ENCODE measurements around the gene CCL22.

The CCL22 gene

DNA sequence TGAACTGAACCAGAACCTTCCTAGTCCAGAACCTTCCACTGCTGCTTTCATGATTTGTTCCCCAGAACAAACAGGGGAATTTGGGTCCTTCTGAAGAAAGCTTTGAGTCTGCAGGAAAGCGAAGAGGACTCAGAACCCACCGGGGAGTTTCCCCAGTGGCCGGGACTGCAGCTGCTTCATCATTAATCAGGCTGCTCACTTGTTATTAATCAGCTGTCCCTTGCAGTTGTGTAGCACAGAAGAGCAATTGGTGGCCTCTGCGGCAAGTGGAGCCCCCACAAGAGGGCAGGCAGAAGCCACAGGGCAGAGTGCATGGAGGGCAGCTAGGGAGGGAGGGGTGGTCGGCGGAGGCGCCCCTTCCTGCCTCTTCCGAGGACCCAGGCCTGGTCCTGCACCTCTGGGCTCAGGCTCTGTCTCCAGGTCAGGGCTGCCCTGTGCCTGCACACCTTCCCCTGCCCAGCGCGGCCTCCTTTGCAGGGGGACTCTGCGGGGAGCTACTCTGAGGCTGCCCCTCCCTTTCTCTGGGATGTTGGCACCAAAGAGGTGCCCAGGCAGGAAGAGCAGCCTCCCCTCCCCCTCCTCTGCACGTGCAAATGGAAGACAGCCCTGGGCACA is 52.9 kb downstream of the CCL22 start:
- H2AFZ ChIP-seq (ENCODE audit: low read length), result no peak overlapping the region
- TF ChIP-seq EZH2phosphoT487 (IDR thresholded peaks at IDR 0.05; ENCODE audit: borderline replicate concordance), result no peak
- TF ChIP-seq, protein P1, sequence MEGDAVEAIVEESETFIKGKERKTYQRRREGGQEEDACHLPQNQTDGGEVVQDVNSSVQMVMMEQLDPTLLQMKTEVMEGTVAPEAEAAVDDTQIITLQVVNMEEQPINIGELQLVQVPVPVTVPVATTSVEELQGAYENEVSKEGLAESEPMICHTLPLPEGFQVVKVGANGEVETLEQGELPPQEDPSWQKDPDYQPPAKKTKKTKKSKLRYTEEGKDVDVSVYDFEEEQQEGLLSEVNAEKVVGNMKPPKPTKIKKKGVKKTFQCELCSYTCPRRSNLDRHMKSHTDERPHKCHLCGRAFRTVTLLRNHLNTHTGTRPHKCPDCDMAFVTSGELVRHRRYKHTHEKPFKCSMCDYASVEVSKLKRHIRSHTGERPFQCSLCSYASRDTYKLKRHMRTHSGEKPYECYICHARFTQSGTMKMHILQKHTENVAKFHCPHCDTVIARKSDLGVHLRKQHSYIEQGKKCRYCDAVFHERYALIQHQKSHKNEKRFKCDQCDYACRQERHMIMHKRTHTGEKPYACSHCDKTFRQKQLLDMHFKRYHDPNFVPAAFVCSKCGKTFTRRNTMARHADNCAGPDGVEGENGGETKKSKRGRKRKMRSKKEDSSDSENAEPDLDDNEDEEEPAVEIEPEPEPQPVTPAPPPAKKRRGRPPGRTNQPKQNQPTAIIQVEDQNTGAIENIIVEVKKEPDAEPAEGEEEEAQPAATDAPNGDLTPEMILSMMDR (conservative IDR thresholded peaks at IDR 0.05; ENCODE audit: low read length), result no peak
- H3K4me1 ChIP-seq (ENCODE audit: insufficient read depth, low read length, poor library complexity, severe bottlenecking), result peaks cover 6% of the 10 kb centered on the region
- no peaks in the 10 kb centered on the region for H3F3A ChIP-seq (ENCODE audit: low read depth)
- H3K9me3 ChIP-seq (ENCODE audit: insufficient read depth, low read depth, low read length), result no peaks in the 10 kb centered on the region
- H3K4me3 ChIP-seq (ENCODE audit: low read length, poor library complexity, severe bottlenecking), result no peak overlapping the region
- H3K4me2 ChIP-seq (ENCODE audit: low read depth, low read length, poor library complexity, severe bottlenecking), result no peak overlapping the region
- no peaks in the 10 kb centered on the region for H3K27me3 ChIP-seq (ENCODE audit: insufficient read depth, low read length, poor library complexity, severe bottlenecking)
- no peaks in the 10 kb centered on the region for H3K9me2 ChIP-seq (replicated peaks; ENCODE audit: low read depth, low read length)
- no peaks in the 10 kb centered on the region for H3K79me2 ChIP-seq (ENCODE audit: insufficient read depth, low read length)
- no peak overlapping the region for H3K9ac ChIP-seq (ENCODE audit: low read depth, low read length, poor library complexity, severe bottlenecking)
- no peaks in the 10 kb centered on the region for H4K20me1 ChIP-seq (ENCODE audit: insufficient read depth, low read length, poor library complexity, severe bottlenecking)
- no peaks in the 10 kb centered on the region for H3K36me3 ChIP-seq (ENCODE audit: insufficient read depth, low read length)

DNA sequence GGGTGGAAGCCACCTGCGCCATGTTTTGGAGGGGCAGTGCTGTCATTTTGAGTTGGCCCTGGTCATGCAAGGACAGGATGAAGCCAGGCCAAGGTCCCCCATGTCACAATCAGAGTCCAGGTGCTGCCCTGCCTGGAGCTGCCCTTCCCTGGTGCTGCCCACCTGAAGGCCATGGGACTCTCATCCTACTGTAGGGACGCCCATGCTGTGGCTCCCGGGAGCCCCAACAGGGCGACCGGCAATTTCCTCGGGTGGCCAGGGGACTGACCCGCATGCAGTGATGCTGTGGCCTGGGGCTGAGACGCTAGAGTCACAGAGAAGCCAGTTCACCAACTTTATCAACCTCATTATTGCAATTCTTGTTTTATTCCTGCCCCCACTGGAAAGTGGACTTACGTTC is 54.0 kb downstream of the CCL22 start:
- Histone ChIP-seq H3K36me3 (ENCODE audit: insufficient read depth, low read length) (no peaks in the 10 kb centered on the region), H3K9ac (ENCODE audit: low read depth, low read length, poor library complexity, severe bottlenecking) (no peak overlapping the region), H3K4me1 (ENCODE audit: insufficient read depth, low read length, poor library complexity, severe bottlenecking) (peaks cover 10% of the 10 kb centered on the region), H3K27me3 (ENCODE audit: insufficient read depth, low read length, poor library complexity, severe bottlenecking) (no peaks in the 10 kb centered on the region), H3K4me3 (ENCODE audit: low read length, poor library complexity, severe bottlenecking) (no peak overlapping the region), H2AFZ (ENCODE audit: low read length) (no peak overlapping the region), H3K9me3 (ENCODE audit: insufficient read depth, low read depth, low read length) (no peaks in the 10 kb centered on the region), H3K9me2 (replicated peaks; ENCODE audit: low read depth, low read length) (no peaks in the 10 kb centered on the region), H4K20me1 (ENCODE audit: insufficient read depth, low read length, poor library complexity, severe bottlenecking) (no peaks in the 10 kb centered on the region), H3K4me2 (ENCODE audit: low read depth, low read length, poor library complexity, severe bottlenecking) (no peak overlapping the region), H3F3A (ENCODE audit: low read depth) (no peaks in the 10 kb centered on the region), H3K79me2 (ENCODE audit: insufficient read depth, low read length) (no peaks in the 10 kb centered on the region)
- TF ChIP-seq, protein P1 (conservative IDR thresholded peaks at IDR 0.05; ENCODE audit: low read length), result no peak
- TF ChIP-seq EZH2phosphoT487 (IDR thresholded peaks at IDR 0.05; ENCODE audit: borderline replicate concordance), result no peak

DNA sequence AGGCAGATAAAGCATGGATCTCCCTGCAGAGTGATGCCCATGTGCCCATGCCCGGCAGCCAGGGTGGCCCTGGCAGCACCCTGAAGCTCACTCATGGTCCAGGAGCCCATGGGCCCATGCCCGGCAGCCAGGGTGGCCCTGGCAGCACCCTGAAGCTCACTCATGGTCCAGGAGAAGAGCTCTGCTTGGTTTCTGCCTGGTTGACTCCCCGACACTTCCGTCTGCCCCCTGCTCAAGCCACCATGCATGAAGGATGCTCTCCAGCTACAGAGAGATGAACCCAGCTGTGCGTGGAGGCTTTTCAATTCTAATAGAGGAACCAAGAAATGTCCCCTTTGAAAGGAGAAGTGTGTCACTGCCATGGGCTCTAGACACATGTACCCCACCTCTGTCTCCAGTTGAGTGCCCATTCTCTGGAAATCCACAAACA is 54.7 kb downstream of the CCL22 start:
- no peaks in the 10 kb centered on the region for H3F3A ChIP-seq (ENCODE audit: low read depth)
- peaks cover 10% of the 10 kb centered on the region for H3K4me1 ChIP-seq (ENCODE audit: insufficient read depth, low read length, poor library complexity, severe bottlenecking)
- TF ChIP-seq, protein P1 (conservative IDR thresholded peaks at IDR 0.05; ENCODE audit: low read length), result no peak
- TF ChIP-seq EZH2phosphoT487 (IDR thresholded peaks at IDR 0.05; ENCODE audit: borderline replicate concordance), result no peak
- H3K9me3 ChIP-seq (ENCODE audit: insufficient read depth, low read depth, low read length), result no peaks in the 10 kb centered on the region
- H3K79me2 ChIP-seq (ENCODE audit: insufficient read depth, low read length), result no peaks in the 10 kb centered on the region
- H2AFZ ChIP-seq (ENCODE audit: low read length), result no peak overlapping the region
- no peak overlapping the region for H3K9ac ChIP-seq (ENCODE audit: low read depth, low read length, poor library complexity, severe bottlenecking)
- H3K27me3 ChIP-seq (ENCODE audit: insufficient read depth, low read length, poor library complexity, severe bottlenecking), result no peaks in the 10 kb centered on the region
- no peaks in the 10 kb centered on the region for H3K9me2 ChIP-seq (replicated peaks; ENCODE audit: low read depth, low read length)
- H3K36me3 ChIP-seq (ENCODE audit: insufficient read depth, low read length), result no peaks in the 10 kb centered on the region
- no peak overlapping the region for H3K4me2 ChIP-seq (ENCODE audit: low read depth, low read length, poor library complexity, severe bottlenecking)
- H3K4me3 ChIP-seq (ENCODE audit: low read length, poor library complexity, severe bottlenecking), result no peak overlapping the region
- no peaks in the 10 kb centered on the region for H4K20me1 ChIP-seq (ENCODE audit: insufficient read depth, low read length, poor library complexity, severe bottlenecking)
